NCI-H524 treated with DMSO at 0.1 percent for 48 hours (cell line): Measurements from ENCODE around the gene SF3B6.
"Not testable (repeated sequence)": the region's sequence is repeated elsewhere in the genome, so short reads cannot be mapped to it uniquely, and the experiment has no call there.

ENCODE experiments used
- DNase-seq: peaks from one replicate; lab custom pipeline; 2025; lab: John Stamatoyannopoulos, UW

Gene SF3B6

DNA sequence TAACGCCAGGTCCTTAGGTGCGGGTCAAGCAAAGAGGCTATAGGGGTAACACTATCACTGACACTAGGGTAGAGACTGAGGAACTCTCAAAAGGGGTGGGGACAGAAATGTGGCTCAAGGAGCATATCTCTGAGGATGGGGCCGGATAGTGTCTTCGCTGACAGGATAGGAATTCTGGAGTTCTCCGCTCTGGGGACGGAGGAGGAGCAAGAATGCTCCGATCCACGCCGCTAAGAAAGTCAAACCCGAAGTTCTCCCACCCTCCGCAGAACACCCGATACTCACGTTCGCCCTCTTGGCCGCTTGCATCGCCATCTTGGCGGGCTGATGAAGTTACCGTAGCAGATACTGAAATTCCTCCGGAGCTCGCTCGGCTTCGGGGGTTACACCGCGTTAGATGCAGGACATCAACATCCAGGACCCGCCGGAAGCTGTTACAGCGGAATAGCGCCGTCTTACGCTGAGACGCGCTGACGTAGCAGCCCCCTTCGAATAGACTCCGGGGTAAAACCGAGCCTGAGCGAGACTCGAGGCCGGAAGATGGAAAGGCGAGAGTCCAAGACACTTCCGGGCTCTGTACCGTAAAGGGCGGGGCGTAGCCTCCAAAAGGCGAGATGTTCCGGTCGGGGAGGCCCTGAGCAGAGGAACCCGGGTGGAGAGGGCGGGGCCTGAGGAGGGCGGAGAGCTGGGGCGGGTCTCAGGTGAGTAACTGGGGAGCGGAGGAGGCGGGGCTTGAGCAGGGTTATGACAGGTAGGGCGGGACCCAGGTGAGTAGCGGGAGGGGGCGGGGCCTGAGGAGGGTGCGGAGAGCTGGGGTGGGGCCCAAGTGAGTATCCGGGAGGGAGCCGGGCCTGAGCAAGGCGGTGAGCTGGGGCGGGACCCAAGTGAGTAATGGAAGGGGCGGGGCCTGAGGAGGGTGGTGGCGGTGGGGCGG is at the start of gene SF3B6:
Gene SF3B6, minus strand, starts transcription at position 412 of the 934 bp plus-strand sequence. Its CDS starts 97 bp downstream, at position 315.
- peak; percentile 84 for DNase-seq

- DNase-seq = no peak
Observed at GRCh38 chr2:24123922-24124580, 47.9 kb upstream of the SF3B6 start.

- peak; percentile 43 for DNase-seq
Observed at GRCh38 chr2:24123195-24123921, 47.2 kb upstream of the SF3B6 start, which contains the start of the genes FAM228B and PFN4. Gene FAM228B, plus strand, starts transcription at chr2:24123469. Its CDS starts 893 bp downstream, at chr2:24124362. Gene PFN4, minus strand, starts transcription at chr2:24123334. Its CDS starts 799 bp downstream, at chr2:24122535.

DNA sequence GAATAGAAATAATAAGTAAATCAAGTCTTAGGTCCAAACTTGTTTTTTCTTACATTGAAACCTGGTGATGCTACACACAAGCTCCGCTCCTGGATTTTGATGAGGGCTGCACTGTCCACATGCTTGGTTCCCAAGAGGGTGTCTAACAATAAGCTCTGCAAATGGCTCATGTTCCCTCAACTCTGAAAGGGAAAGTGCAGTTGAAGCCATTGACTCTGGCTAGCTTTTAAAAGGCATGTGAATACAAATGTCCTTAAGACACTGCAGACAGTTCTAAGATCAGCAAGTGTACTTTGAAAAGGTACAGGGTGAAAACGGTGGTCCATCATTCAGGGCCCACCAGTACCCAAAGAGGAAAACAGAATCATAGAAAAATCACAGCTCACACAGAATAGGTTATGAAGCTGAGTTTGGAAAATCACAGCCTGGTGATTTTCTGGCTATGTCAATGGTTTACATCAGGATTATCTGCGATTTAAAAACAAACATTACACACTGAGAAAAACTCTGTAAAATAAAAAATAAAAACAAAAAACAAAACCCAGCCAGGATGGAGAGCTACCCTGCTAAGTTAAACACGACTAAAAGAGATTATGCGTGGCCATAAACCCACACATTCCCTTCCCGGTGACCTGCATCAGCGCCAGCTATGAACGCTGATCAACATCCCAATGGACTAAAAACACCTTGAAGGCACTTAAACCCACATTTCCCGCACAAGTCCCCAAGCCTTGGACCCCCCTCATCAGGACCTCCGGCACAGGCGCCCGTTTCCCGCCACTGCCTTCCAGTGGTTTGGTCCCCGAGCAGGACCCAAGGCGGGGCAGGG is 46.5 kb upstream of the SF3B6 start:
- DNase-seq = no peak

DNA sequence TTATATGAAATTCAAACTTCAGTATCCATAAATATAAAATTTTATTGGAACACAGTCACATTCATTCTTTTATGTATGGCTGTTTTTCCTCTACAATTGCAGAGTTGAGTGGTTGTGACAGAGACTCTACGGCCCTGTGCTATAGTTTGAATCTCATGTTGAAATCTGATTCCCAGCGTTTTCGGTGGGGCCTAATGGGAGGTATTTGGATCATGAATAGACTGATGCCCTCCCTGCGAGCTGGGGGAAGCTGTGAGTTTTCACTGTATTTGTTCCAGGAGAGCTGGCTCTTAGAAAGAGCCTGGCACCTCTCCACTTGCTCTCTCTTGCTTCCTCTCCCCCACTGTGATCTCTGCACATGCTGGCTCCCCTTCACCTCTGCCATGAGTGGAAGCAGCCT is 45.3 kb upstream of the SF3B6 start:
- no peak for DNase-seq

DNA sequence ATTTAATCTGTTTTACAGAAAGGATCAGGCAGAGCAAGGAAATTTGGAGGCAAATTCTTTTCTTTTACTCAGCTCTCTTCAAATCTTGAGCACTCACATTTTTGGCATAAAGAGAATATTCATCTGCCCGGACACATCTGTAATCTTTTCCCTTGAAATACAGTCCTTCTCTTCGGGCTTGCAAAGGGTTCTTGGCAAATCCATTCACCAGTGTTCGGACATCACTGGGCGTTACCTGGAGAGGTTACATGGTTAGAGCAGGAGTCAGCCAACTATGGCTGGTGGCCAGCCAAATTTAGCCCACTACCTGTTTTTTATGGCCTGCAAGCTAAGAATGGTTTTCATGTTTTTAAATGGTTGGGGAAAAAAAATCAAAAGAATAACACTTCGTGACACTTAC is 44.9 kb upstream of the SF3B6 start:
- DNase-seq = no peak

GRCh38 chr2:24117902-24118301 is 41.8 kb upstream of the SF3B6 start:
- DNase-seq = no peak

DNA sequence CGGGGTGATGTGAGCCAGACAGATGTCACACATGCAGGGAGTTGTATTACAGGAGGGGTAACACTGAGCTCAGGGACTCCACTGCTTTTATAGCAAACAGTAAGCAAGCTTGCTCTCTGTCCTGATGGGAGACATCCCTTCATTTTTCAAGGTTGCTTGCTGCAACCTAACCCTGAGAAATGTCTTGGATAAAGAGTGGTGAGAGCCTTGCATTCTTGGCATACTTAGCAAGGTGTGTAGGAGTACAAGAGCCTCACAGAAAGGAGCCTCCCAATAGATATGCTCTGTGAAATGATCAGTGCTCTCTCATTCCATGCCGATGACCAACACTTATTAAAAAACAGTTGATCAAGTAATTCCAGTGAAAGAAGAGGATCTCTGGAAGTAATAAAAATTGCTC is 38.9 kb upstream of the SF3B6 start:
- no peak for DNase-seq

- DNase-seq = no peak
Observed at GRCh38 chr2:24111407-24111901, 35.3 kb upstream of the SF3B6 start.

DNA sequence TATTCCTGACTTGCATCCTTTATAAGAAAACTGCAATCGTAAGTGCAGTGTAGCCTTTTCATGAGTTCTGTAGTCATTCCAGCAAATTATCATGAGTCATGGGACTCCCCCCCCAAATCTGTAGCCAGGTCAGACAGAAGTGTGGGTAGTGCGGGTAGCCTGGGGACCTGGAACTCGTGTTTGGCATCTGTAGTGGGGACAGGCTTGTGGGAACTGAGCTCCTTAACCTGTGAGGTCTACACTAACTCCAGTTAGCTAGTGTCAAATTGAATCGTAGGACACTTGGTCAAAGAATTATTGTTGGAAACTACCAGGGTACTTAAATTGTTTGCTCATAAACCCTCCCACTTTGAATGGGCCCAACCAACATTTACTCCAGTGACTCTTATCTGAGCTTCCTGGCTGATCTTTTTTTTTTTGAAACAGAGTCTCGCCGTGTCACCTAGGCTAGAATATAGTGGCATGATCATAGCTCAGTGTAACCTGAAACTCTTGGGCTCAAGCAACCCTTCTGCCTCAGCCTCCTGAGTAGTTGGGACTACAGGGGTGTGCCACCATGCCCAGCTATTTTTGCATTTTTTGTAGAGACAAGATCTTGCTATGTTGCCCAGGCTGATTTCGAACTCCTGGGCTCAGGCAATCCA is 34.7 kb upstream of the SF3B6 start:
- no peak for DNase-seq

GRCh38 chr2:24109431-24109830 is 33.3 kb upstream of the SF3B6 start:
- DNase-seq = not testable (repeated sequence)

DNA sequence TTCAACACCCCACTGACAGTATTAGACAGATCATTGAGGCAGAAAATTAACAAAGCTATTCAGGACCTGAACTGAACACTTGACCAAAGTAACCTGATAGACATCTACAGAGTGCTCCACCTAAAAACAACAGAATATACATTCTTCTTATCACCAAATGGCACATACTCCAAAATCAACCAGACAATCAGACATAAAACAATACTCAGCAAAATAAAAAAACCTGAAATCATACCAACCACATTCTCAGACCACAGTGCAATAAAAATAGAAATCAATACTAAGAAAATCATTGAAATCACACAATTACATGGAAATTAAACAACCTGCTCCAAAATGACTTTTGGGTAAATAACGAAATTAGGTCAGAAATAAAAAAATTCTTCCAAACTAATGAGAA is 31.2 kb upstream of the SF3B6 start:
- no peak for DNase-seq

DNA sequence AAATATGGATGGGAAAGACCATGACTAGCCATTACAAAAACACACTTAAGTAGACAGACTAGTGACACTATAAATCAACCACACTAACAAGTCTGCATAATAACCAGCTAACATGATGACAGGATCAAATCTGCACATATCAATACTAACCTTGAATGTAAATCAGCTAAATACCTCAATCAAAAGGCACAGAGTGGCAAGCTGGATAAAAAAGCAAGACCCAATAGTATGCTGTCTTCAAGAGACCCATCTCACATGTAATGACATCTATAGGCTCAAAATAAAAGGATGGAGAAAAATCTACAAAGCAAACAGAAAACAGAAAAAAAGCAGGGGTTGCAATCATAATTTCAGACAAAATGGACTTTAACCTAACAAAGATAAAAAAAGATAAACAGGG is 30.7 kb upstream of the SF3B6 start:
- no peak for DNase-seq

DNA sequence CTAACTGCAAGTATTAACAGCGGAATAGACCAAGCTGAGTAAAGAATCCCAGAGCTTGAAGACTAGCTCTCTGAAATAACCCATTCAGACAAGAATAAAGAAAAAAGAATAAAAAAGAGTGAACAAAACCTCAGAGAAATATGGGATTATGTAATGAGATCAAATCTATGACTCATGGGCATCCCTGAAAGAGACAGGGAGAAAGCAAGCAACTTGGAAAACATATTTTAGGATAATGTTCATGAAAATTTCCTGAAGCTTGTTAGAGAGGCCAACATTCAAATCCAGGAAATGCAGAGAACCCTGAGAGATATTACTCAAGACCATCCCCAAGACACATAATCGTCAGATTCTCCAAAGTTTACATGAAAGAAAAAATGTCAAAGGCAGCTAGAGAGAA is 29.7 kb upstream of the SF3B6 start:
- no peak for DNase-seq

DNA sequence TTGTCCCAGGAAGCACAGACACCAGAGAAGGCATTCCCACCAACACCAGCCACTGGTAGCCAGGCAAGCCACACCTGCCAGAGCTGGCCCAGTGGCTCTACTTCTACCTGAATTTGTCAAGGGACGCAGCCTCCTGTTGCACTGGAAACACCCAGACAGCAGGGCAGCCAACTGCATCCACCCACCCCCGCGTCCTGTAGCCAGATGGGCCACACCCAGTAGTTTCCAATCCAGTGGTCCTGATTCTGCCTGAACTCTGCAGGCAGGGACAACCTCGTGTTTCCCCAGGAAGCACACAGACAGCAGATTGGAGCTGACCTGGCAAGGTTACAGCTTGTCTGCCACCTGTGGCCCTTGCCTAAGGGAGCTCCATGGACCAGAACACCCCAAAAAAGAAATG is 28.8 kb upstream of the SF3B6 start:
- DNase-seq = no peak

GRCh38 chr2:24104110-24104650 is 28.1 kb upstream of the SF3B6 start:
- no peak for DNase-seq

GRCh38 chr2:24102677-24103076 is 26.6 kb upstream of the SF3B6 start:
- no peak for DNase-seq

DNA sequence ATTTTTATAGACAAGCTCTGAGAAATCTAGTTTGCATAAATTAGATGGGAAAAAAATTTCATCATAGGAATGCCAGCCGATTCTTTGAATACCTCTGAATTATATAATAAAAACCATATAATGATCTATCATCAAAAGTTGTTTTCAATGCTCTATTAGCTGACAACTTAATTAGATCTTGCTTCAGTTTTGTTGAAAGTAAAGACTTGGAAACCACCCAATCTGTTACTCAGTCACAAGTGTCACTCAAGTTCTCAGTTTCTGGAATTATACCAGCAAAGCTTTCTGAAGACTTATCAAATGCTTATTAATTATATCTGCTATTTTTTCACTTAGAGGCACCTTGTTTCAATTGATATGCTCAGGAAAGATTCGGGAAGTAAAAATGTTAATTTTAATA is 25.9 kb upstream of the SF3B6 start:
- no peak for DNase-seq

DNA sequence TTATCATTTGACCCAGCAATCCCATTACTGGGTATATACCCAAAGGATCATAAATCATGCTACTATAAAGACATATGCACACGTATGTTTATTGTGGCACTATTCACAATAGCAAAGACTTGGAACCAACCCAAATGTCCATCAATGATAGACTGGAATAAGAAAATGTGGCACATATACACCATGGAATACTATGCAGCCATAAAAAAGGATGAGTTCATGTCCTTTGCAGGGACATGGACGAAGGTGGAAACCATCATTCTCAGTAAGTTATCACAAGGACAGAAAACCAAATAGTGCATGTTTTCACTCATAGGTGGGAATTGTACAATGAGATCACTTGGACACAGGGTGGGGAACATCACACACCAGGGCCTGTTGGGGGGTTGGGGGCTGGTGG is 24.6 kb upstream of the SF3B6 start:
- DNase-seq = not testable (repeated sequence)

DNA sequence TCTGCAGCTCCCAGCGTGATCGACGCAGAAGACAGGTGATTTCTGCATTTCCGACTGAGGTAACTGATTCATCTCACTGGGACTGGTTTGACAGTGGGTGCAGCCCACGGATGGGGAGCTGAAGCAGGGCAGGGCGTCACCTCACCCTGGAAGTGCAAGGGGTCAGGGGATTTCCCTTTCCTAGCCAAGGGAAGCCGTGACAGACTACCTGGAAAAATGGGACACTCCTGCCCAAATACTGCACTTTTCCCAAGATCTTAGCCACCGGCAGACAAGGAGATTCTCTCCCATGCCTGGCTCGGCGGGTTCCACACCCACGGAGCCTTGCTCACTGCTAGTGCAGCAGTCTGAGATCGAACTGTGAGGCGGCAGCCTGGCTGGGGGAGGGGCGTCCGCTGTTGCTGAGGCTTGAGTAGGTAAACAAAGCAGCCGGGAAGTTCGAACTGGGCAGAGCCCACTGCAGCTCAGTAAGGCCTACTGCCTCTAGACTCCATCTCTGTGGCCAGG is 19.1 kb upstream of the SF3B6 start:
- not testable (repeated sequence) for DNase-seq
